ENCODE data around the gene SGCD.

SGCD gene

DNA sequence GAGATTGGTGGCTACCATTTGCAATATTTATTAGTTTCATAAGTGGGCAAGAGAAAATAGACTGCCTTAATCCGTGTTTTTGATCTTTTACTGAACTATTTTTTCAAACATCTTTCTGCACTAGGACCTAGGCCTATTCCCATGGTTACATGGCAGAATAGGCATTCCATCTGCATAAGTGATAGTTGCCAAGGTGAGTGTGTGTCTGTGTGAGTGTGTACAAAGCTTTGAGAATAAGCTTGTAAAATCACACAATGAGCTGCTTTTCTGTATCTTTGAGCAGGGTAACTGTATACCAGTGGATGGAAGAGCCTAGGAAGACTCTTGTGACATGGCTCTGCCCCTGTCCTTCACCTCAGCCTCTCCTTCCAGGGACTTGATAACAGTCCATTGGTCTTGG lies 92.7 kb downstream of the SGCD start:
- TF ChIP-seq, protein P1, sequence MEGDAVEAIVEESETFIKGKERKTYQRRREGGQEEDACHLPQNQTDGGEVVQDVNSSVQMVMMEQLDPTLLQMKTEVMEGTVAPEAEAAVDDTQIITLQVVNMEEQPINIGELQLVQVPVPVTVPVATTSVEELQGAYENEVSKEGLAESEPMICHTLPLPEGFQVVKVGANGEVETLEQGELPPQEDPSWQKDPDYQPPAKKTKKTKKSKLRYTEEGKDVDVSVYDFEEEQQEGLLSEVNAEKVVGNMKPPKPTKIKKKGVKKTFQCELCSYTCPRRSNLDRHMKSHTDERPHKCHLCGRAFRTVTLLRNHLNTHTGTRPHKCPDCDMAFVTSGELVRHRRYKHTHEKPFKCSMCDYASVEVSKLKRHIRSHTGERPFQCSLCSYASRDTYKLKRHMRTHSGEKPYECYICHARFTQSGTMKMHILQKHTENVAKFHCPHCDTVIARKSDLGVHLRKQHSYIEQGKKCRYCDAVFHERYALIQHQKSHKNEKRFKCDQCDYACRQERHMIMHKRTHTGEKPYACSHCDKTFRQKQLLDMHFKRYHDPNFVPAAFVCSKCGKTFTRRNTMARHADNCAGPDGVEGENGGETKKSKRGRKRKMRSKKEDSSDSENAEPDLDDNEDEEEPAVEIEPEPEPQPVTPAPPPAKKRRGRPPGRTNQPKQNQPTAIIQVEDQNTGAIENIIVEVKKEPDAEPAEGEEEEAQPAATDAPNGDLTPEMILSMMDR (IDR thresholded peaks at IDR 0.05; ENCODE audit: low read depth, low read length) = no peak
- DNase-seq (ENCODE audit: low read depth in 2 of 2) = no peak
- no peak overlapping the region for H3K4me3 ChIP-seq (replicated peaks in 1 of 2; ENCODE audit: low read depth in 2 of 2, low read length in 2 of 2)

DNA sequence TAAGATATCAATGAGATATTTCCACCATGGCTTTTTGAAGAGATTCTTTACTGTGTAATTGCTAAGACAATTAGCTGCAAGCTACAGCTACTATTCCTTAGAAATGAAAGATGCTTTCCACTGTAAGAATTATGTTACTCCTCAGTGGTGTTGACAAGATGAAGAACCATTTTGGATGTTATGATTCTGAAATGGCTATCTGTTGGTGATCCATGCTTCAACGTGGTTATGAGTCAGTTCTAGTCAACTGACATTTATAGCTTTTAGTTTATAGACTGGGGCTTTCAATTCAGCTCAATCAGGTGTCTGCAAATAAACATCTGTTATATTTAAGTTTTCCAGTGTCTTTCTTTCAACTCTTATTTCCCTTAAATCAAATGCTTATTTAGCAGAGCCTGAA lies 93.7 kb downstream of the SGCD start:
- no peak overlapping the region for H3K4me3 ChIP-seq (replicated peaks in 1 of 2; ENCODE audit: low read depth in 2 of 2, low read length in 2 of 2)
- DNase-seq (ENCODE audit: low read depth in 2 of 2) = no peak
- TF ChIP-seq, protein P1 (IDR thresholded peaks at IDR 0.05; ENCODE audit: low read depth, low read length) = no peak

DNA sequence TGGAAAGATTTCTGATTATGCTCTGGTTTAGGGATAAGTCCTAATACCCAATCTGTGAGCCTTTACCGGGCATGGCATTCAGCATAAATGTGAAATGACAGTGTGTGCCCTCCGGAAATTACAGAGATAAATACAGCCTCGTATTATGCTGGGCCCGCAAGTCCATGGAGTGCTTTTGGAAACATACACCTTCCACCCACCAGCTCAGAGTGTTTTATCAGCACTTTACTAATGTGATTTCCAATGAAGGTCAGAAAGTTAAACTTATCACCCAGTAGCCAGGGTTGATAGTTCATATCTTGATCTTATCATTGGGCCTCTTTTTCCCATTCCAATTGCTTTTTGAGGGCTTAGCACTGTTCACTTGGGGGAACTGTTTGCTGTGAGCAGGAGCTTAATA lies 94.8 kb downstream of the SGCD start:
- TF ChIP-seq, protein P1 (IDR thresholded peaks at IDR 0.05; ENCODE audit: low read depth, low read length) = no peak
- no peak overlapping the region for H3K4me3 ChIP-seq (replicated peaks in 1 of 2; ENCODE audit: low read depth in 2 of 2, low read length in 2 of 2)
- no peak for DNase-seq (ENCODE audit: low read depth in 2 of 2)

DNA sequence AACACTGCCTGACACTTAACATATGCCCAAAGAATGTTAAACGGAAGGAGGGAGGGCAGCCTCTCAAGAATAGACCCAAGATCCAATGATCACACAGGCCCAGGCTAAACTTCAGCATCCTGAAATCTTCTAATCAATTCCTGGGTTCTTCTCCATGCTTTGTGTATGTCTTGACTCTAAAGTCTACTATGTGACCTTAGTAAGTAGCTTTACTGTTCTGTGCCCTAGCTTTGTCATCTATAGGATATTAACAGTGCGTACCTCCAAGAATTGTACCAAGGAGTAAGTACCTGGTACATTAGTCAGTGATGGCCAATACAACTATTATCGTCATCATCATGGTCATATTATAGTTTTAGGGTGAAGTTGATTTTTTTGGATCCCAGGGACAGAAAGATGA lies 96.6 kb downstream of the SGCD start:
- no peak for DNase-seq (ENCODE audit: low read depth in 2 of 2)
- H3K4me3 ChIP-seq (replicated peaks in 1 of 2; ENCODE audit: low read depth in 2 of 2, low read length in 2 of 2) = no peak overlapping the region

DNA sequence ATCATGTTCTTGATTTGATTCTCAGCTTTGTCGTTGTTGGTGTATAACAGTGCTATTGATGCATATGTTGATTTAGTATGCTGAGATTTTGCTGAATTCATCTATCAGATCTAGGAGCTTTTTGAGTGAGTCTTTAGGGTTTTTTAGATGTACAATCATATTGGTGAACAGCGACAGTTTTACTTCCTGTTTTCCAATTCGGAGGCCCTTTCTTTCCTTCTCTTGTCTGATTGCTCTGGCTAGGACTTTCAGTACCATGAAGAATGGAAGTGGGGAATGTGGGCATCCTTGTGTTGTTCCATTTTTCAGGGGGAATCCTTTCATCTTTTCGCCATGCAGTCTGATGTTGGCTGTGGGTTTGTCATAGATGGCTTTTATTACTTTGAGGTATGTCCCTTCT lies 100.4 kb downstream of the SGCD start:
- TF ChIP-seq, protein P1 (IDR thresholded peaks at IDR 0.05; ENCODE audit: low read depth, low read length) = no peak
- no peak overlapping the region for H3K4me3 ChIP-seq (replicated peaks in 1 of 2; ENCODE audit: low read depth in 2 of 2, low read length in 2 of 2)
- DNase-seq (ENCODE audit: low read depth in 2 of 2) = no peak

More for the DNA sequence above, 96.6 kb downstream of the SGCD start:
- TF ChIP-seq, protein P1 (IDR thresholded peaks at IDR 0.05; ENCODE audit: low read depth, low read length) = no peak

DNA sequence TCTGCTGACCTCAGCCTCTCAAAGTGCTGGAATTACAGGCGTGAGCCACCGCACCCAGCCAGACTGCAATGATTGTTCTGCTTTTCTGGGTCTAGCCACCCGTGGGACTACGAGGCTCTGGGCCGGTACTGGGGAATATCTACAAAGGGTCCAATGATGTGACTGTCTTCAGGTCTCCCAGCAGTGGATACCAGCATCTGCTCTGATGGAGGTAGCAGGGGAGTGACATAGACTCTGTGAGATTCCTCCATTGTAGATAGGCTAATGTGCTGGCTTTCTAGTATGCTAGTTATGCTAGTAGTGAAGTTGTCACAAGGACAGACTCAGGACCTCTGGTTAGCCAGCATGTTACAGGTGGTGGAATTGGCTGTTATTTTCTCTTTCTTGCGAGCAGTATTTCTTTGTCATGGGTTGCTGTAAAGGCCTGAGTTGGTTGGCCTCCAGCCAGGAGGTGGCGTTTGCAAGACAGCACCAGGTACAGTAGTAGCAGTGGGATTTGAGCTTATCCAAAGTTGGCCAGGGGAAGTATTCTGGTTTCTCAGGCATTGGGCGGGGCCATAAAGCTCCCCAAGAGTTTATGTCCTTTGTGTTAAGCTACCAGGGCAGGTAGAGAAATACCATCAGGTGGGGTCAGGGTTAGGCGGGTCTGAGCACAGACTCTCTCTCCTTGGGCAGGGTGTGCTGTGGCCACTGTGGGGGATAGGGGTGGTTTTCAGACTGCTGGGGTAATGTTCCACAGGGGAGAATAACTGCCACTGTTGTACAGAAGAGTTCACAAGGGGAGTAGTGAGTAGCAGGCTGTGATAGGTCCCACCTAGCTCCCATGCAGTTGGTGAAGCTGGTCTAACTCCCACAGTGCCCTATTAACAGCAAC lies 105.2 kb downstream of the SGCD start:
- TF ChIP-seq, protein P1 (IDR thresholded peaks at IDR 0.05; ENCODE audit: low read depth, low read length) = no peak
- no peak overlapping the region for H3K4me3 ChIP-seq (replicated peaks in 1 of 2; ENCODE audit: low read depth in 2 of 2, low read length in 2 of 2)
- no peak for DNase-seq (ENCODE audit: low read depth in 2 of 2)

DNA sequence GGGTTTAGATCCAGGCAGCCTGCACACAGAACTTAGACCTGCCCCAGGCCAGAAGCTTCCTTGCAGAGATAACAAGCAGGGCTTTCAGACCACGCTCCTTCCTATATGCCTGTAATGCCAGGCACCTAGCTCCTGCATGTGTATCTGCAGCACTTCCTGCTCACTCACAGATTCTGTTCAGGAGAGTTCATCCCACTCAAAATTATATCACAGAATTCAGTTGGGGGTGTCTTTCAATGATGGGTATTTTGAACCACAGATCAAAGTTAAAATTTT lies 105.8 kb downstream of the SGCD start:
- H3K4me3 ChIP-seq (replicated peaks in 1 of 2; ENCODE audit: low read depth in 2 of 2, low read length in 2 of 2) = no peak overlapping the region
- TF ChIP-seq, protein P1 (IDR thresholded peaks at IDR 0.05; ENCODE audit: low read depth, low read length) = no peak
- no peak for DNase-seq (ENCODE audit: low read depth in 2 of 2)

Measured in cardiac fibroblast (primary cell).